PFSK-1 (cell line): ENCODE results near the gene FRMD4A.

Source experiments
- FOXP2 ChIP-seq: optimal IDR thresholded peaks from 2 replicates; pipeline ENCODE3; 2011; ENCODE audit warnings: borderline replicate concordance, control low read depth, inconsistent platforms; ENCODE audit not compliant: insufficient read depth; ENCODE audit errors: extremely low read length, extremely low read depth
- POLR2AphosphoS5 ChIP-seq: IDR thresholded peaks from 2 replicates; pipeline ENCODE4 v1.6.1; 2012; ENCODE audit warnings: low read depth, mild to moderate bottlenecking, control low read depth, low read length, moderate library complexity
- REST ChIP-seq, 2 experiments: IDR thresholded peaks; 2 replicates each; pipeline versions ENCODE4 v1.6.1 to v1.8.0; 2011 to 2012; ENCODE audit warnings: low read depth in 2 of 2, low read length in 2 of 2, control low read depth in 1 of 2, inconsistent platforms in 1 of 2, mild to moderate bottlenecking in 1 of 2, moderate library complexity in 1 of 2; ENCODE audit not compliant: insufficient read depth in 1 of 2
- SIN3A ChIP-seq: IDR thresholded peaks from 2 replicates; pipeline ENCODE4 v1.6.1; 2012; ENCODE audit warnings: mild to moderate bottlenecking, low read length, moderate library complexity, borderline replicate concordance; ENCODE audit not compliant: insufficient read depth
- TAF1 ChIP-seq: IDR thresholded peaks from 2 replicates; pipeline ENCODE4 v1.6.1; 2012; ENCODE audit warnings: low read length, control low read depth, borderline replicate concordance; ENCODE audit not compliant: insufficient read depth

The FRMD4A gene

GRCh38 chr10:13629116-13629515 is 701.6 kb downstream of the FRMD4A start:
- TF ChIP-seq FOXP2 (no peak), SIN3A (no peak), POLR2AphosphoS5 (no peak), TAF1 (no peak), REST (IDR thresholded peaks at IDR 0.05; ENCODE audit: insufficient read depth in 1 of 2, low read depth in 2 of 2, low read length in 2 of 2) (no peak)

DNA sequence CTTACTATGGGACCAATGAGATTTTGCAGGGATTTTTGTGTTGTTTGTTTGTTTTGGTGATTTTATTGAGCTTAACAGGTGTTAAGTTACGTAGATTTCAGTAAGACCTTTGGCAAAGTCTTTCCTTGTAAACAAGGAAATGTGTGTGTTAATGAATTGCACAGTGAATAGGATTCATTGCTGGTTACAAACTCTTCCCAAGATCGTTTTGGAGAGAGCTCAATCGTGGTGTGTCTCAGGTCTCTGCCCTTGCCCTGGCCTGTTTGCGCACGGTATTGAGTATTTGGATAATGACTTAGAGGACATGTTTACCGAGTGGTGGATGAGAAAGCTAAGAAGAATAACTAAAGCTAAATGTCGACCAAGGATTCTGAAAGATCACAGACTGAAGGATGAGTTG is 702.1 kb downstream of the FRMD4A start:
- no peak for TF ChIP-seq SIN3A
- no peak for TF ChIP-seq FOXP2
- TF ChIP-seq REST (IDR thresholded peaks at IDR 0.05; ENCODE audit: insufficient read depth in 1 of 2, low read depth in 2 of 2, low read length in 2 of 2) = no peak
- TF ChIP-seq POLR2AphosphoS5 = no peak
- TF ChIP-seq TAF1 = no peak

- TF ChIP-seq SIN3A = no peak
- no peak for TF ChIP-seq FOXP2
- no peak for TF ChIP-seq REST (IDR thresholded peaks at IDR 0.05; ENCODE audit: insufficient read depth in 1 of 2, low read depth in 2 of 2, low read length in 2 of 2)
These were observed 703.0 kb downstream of the FRMD4A start for GRCh38 chr10:13627459-13628310.

GRCh38 chr10:13624630-13625029 is 706.1 kb downstream of the FRMD4A start:
- no peak for TF ChIP-seq REST (IDR thresholded peaks at IDR 0.05; ENCODE audit: insufficient read depth in 1 of 2, low read depth in 2 of 2, low read length in 2 of 2)
- TF ChIP-seq POLR2AphosphoS5 = no peak
- TF ChIP-seq FOXP2 = no peak
- no peak for TF ChIP-seq SIN3A
- TF ChIP-seq TAF1 = no peak

DNA sequence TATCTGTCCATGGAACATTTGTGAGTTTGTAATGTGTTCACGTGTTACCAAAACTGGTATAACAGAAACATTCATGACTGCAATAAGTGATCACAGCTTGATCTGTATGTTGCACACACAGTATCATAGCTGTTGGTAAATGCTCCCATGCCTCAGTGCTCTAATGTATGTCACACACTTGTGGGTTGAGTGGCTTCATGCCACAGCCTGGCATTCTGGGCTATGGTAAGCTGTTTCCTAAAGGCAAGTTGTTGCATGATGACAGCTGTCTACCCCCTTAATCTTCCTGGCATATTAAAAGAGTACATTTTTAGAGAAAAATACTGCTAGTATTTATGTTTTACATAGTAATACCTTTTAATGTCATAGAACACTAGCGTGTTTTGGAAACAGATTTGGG is 708.8 kb downstream of the FRMD4A start:
- TF ChIP-seq TAF1 = no peak
